Measurements from ENCODE around the gene PAQR3.

GRCh38 chr4:78885598-78885997, 53.6 kb downstream of the PAQR3 start:
- TF ChIP-seq ATF2 (tag by site-specific recombination; IDR thresholded peaks at IDR 0.05; ENCODE audit: low read depth): no peak
- no peak for TF ChIP-seq ZNF701 (tag by site-specific recombination; IDR thresholded peaks at IDR 0.05)
- no peak for TF ChIP-seq ZNF510 (tag by site-specific recombination; IDR thresholded peaks at IDR 0.05; ENCODE audit: insufficient replicate concordance)
- TF ChIP-seq ZIC2 (tag by site-specific recombination; IDR thresholded peaks at IDR 0.05): no peak
- TF ChIP-seq CTCF (tag by site-specific recombination; IDR thresholded peaks at IDR 0.05): no peak
- no peak for TF ChIP-seq YY1 (tag by site-specific recombination; IDR thresholded peaks at IDR 0.05)
- TF ChIP-seq ZNF513 (tag by site-specific recombination; IDR thresholded peaks at IDR 0.05): no peak

All from HEK293 (cell line).